BLaER1 (cell line): ENCODE results near the gene CNGB1.

Experiments
- H3K27ac ChIP-seq: shearing (Covaris generic); formaldehyde crosslinking; 2 replicates; pipeline ENCODE4 v1.8.1; 2022
- H3K27me3 ChIP-seq: shearing (Covaris generic); formaldehyde crosslinking; 2 replicates; pipeline ENCODE4 v1.8.1; 2022
- H3K36me3 ChIP-seq: shearing (Covaris generic); formaldehyde crosslinking; 2 replicates; pipeline ENCODE4 v1.8.1; 2022
- H3K4me1 ChIP-seq: shearing (Covaris generic); formaldehyde crosslinking; 2 replicates; pipeline ENCODE4 v1.8.1; 2022
- H3K4me2 ChIP-seq: shearing (Covaris generic); formaldehyde crosslinking; 2 replicates; pipeline ENCODE4 v1.8.1; 2022
- H3K4me3 ChIP-seq: shearing (Covaris generic); formaldehyde crosslinking; 2 replicates; pipeline ENCODE4 v1.8.1; 2022
- H3K9ac ChIP-seq: shearing (Covaris generic); formaldehyde crosslinking; 2 replicates; pipeline ENCODE4 v1.8.1; 2022
- H3K9me3 ChIP-seq: shearing (Covaris generic); formaldehyde crosslinking; 2 replicates; pipeline ENCODE4 v1.8.1; 2022
- H4K20me1 ChIP-seq: shearing (Covaris generic); formaldehyde crosslinking; 2 replicates; pipeline ENCODE4 v1.8.1; 2022
- Cebpa-rat ChIP-seq: shearing (Covaris generic); IDR thresholded peaks from 2 replicates; pipeline ENCODE4 v1.8.1; 2022

Gene CNGB1

GRCh38 chr16:58002936-58003335 lies 32.0 kb upstream of the CNGB1 start:
- Histone ChIP-seq H3K27me3 (no peaks in the 10 kb centered on the region), H3K9me3 (peaks cover 5% of the 10 kb centered on the region), H3K36me3 (peaks cover 35% of the 10 kb centered on the region), H4K20me1 (peaks cover 25% of the 10 kb centered on the region), H3K9ac (no peak overlapping the region), H3K4me3 (no peak overlapping the region), H3K4me2 (no peak overlapping the region), H3K27ac (no peak overlapping the region), H3K4me1 (peaks cover 50% of the 10 kb centered on the region)
- TF ChIP-seq Cebpa-rat, result no peak

GRCh38 chr16:58002416-58002800 lies 31.5 kb upstream of the CNGB1 start:
- peak overlapping the region; percentile 100 for H3K4me2 ChIP-seq
- no peak overlapping the region for H3K4me3 ChIP-seq
- 0 out of 2 replicates have a peak overlapping the region, but pooled peaks have one; percentile 86 for H3K9ac ChIP-seq

GRCh38 chr16:58001781-58002415 lies 31.0 kb upstream of the CNGB1 start:
- Histone ChIP-seq H3K9ac (peak overlapping the region; percentile 86), H4K20me1 (peaks cover 36% of the 10 kb centered on the region), H3K36me3 (peaks cover 45% of the 10 kb centered on the region), H3K27me3 (no peaks in the 10 kb centered on the region), H3K4me3 (peak overlapping the region; percentile 75), H3K9me3 (peaks cover 5% of the 10 kb centered on the region), H3K4me1 (peaks cover 52% of the 10 kb centered on the region), H3K4me2 (peak overlapping the region; percentile 100), H3K27ac (peak overlapping the region; percentile 84)
- no peak for TF ChIP-seq Cebpa-rat

More at GRCh38 chr16:58002416-58002800, 31.5 kb upstream of the CNGB1 start:
- H3K36me3 ChIP-seq, result peaks cover 40% of the 10 kb centered on the region
- peaks cover 5% of the 10 kb centered on the region for H3K9me3 ChIP-seq
- peaks cover 31% of the 10 kb centered on the region for H4K20me1 ChIP-seq
- H3K27ac ChIP-seq, result no peak overlapping the region
- no peak for TF ChIP-seq Cebpa-rat
- peaks cover 52% of the 10 kb centered on the region for H3K4me1 ChIP-seq
- no peaks in the 10 kb centered on the region for H3K27me3 ChIP-seq

GRCh38 chr16:58000706-58001676 lies 30.1 kb upstream of the CNGB1 start, which contains the start of gene USB1:
Gene USB1 (plus strand): TSS chr16:58001407. CDS start chr16:58001484, 77 bp downstream.
- Histone ChIP-seq H3K27me3 (no peaks in the 10 kb centered on the region), H3K4me1 (peaks cover 52% of the 10 kb centered on the region), H3K4me3 (peak within 1 kb of the TSS; percentile 75), H3K27ac (peak within 1 kb of the TSS; percentile 84), H3K9me3 (no peaks in the 10 kb centered on the region; the same call in 1 of the 2 replicates), H3K36me3 (peaks cover 46% of the 10 kb centered on the region), H4K20me1 (peaks cover 45% of the 10 kb centered on the region), H3K4me2 (peak within 1 kb of the TSS; percentile 100), H3K9ac (peak within 1 kb of the TSS; percentile 86)
- TF ChIP-seq Cebpa-rat, result no peak

GRCh38 chr16:57999971-58000705 lies 29.2 kb upstream of the CNGB1 start, which contains the start of gene ZNF319:
Gene ZNF319 (minus strand): TSS chr16:58000672. CDS start chr16:57998265, 2,407 bp downstream.
- peak within 1 kb of the TSS; percentile 100 for H3K4me2 ChIP-seq
- H3K9ac ChIP-seq, result peak within 1 kb of the TSS; percentile 86
- TF ChIP-seq Cebpa-rat, result no peak
- H3K27me3 ChIP-seq, result no peaks in the 10 kb centered on the region
- peaks cover 52% of the 10 kb centered on the region for H3K36me3 ChIP-seq
- H3K9me3 ChIP-seq, result no peaks in the 10 kb centered on the region
- H3K4me1 ChIP-seq, result peaks cover 56% of the 10 kb centered on the region
- peak within 1 kb of the TSS; percentile 75 for H3K4me3 ChIP-seq
- peak within 1 kb of the TSS; percentile 84 for H3K27ac ChIP-seq
- peaks cover 53% of the 10 kb centered on the region for H4K20me1 ChIP-seq

GRCh38 chr16:57999366-57999970 lies 28.5 kb upstream of the CNGB1 start:
- peaks cover 52% of the 10 kb centered on the region for H3K36me3 ChIP-seq
- H3K4me3 ChIP-seq, result peak overlapping the region; percentile 75
- TF ChIP-seq Cebpa-rat, result no peak
- peaks cover 56% of the 10 kb centered on the region for H3K4me1 ChIP-seq
- H3K9me3 ChIP-seq, result no peaks in the 10 kb centered on the region
- peaks cover 59% of the 10 kb centered on the region for H4K20me1 ChIP-seq
- peak overlapping the region; percentile 86 for H3K9ac ChIP-seq
- H3K4me2 ChIP-seq, result peak overlapping the region; percentile 99
- H3K27ac ChIP-seq, result peak overlapping the region; percentile 84
- no peaks in the 10 kb centered on the region for H3K27me3 ChIP-seq

- Histone ChIP-seq H3K4me1 (peaks cover 54% of the 10 kb centered on the region), H3K9ac (no peak overlapping the region; the same call in 1 of the 2 replicates), H3K27me3 (no peaks in the 10 kb centered on the region), H3K4me2 (peak overlapping the region; percentile 99), H3K36me3 (peaks cover 53% of the 10 kb centered on the region), H3K9me3 (no peaks in the 10 kb centered on the region), H3K27ac (no peak overlapping the region), H3K4me3 (peak overlapping the region; percentile 75), H4K20me1 (peaks cover 59% of the 10 kb centered on the region)
- TF ChIP-seq Cebpa-rat, result no peak
Observed at GRCh38 chr16:57998992-57999365, 28.1 kb upstream of the CNGB1 start.

- Histone ChIP-seq H3K4me1 (peaks cover 54% of the 10 kb centered on the region), H3K9ac (no peak overlapping the region), H4K20me1 (peaks cover 64% of the 10 kb centered on the region), H3K9me3 (no peaks in the 10 kb centered on the region), H3K36me3 (peaks cover 56% of the 10 kb centered on the region), H3K27me3 (no peaks in the 10 kb centered on the region), H3K4me2 (peak overlapping the region; percentile 99), H3K27ac (no peak overlapping the region), H3K4me3 (no peak overlapping the region)
- no peak for TF ChIP-seq Cebpa-rat
Observed at GRCh38 chr16:57998486-57998885, 27.6 kb upstream of the CNGB1 start.
